ENCODE data around the gene PCDH9.
"Not testable (repeated sequence)": the region's sequence is repeated elsewhere in the genome, so short reads cannot be mapped to it uniquely, and the experiment has no call there.

DNA sequence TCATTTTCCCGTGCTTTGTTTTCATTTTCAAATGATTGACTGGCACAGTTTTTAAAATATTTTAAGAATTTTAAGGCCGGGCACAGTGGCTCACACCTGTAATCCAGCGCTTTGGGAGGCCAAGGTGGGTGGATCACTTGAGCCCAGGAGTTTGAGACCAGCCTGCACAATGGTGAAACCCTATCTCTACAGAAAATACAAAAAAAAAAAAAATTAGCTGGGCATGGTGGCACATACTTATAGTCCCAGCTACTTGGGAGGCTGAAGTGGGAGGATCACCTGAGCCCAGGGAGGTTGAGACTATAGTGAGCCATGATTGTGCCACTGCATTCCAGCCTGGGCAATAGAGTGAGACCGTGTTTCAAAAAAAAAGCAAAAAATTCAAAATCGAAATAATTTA, 133.2 kb downstream of the PCDH9 start:
- TF ChIP-seq POLR2A, POLR2AphosphoS5 (IDR thresholded peaks at IDR 0.05; ENCODE audit: low read depth, low read length): not testable (repeated sequence)
